Measurements from ENCODE around the gene ZBTB24.

DNA sequence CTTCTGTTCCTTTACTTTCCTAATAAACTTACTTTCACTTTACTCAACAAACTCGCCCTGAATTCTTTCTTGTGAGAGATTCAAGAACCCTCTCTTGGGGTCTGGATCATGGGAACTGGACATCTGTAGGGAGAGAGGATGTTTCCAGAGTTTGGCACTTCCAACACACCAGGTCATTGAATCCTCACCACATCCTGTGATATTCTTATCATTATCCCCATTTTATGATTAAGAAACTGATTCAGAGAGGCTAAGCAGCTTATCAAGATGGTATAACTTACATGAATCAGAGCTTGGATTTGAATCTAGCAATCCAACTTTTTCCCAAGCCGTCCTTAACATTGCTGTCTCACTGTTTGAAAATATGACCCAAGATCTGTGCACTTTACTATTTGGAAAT, 58.1 kb downstream of the ZBTB24 start:
- no peak for TF ChIP-seq EZH2 (IDR thresholded peaks at IDR 0.05; ENCODE audit: low read length, missing control alignments)
- TF ChIP-seq, protein P1, sequence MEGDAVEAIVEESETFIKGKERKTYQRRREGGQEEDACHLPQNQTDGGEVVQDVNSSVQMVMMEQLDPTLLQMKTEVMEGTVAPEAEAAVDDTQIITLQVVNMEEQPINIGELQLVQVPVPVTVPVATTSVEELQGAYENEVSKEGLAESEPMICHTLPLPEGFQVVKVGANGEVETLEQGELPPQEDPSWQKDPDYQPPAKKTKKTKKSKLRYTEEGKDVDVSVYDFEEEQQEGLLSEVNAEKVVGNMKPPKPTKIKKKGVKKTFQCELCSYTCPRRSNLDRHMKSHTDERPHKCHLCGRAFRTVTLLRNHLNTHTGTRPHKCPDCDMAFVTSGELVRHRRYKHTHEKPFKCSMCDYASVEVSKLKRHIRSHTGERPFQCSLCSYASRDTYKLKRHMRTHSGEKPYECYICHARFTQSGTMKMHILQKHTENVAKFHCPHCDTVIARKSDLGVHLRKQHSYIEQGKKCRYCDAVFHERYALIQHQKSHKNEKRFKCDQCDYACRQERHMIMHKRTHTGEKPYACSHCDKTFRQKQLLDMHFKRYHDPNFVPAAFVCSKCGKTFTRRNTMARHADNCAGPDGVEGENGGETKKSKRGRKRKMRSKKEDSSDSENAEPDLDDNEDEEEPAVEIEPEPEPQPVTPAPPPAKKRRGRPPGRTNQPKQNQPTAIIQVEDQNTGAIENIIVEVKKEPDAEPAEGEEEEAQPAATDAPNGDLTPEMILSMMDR (conservative IDR thresholded peaks at IDR 0.05 in 1 of 2, IDR thresholded peaks at IDR 0.05 in 1 of 2; ENCODE audit: low read depth in 1 of 2, low read length in 2 of 2), result no peak
